Measurements from ENCODE around the gene MAP3K4. TPM values are rescaled to one million over a fixed set of nuclear protein-coding genes. Genes with fewer than 3 reads are reported as not detected.

Gene MAP3K4
- polyA plus RNA-seq, 1 donor from 2014 or later: 31.0 TPM

DNA sequence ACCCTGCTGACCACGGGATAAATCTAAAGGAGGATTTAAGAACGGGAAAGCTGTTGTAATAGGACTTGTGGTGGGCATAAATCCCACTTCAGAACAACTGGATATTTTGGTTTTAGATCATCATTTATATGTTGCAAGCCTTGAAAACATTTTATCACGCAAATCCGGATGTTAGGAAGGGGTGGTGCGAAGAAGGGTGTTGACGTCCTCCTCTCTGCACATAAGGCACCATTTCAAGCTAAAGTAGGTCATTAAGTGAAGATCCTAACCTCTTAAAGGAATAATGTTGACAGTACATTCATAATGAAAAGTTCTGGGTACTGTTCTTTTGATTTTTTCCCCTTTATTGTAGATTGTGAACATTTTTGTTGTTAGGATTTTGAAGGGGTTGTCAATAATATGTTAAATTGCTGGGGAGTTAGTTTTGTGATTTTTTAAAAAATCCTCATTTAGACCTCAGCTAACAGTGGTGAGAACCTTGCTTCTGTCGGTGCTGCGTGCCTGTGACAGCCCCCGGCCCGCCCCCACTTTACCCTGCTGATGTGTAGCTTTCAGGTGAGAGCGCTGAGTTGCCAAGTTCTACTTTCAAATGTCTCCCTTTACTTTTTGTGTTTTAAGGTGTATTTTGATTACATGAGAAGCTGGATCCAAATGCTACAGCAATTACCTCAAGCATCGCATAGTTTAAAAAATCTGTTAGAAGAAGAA lies 88.8 kb downstream of the MAP3K4 start:
- no peak overlapping the region for H3K27ac ChIP-seq (ENCODE audit: low read length)
- no peaks in the 10 kb centered on the region for H3K9me3 ChIP-seq (ENCODE audit: low read length)
- H3K4me2 ChIP-seq (ENCODE audit: low read length): no peak overlapping the region
- no peaks in the 10 kb centered on the region for H4K20me1 ChIP-seq (ENCODE audit: insufficient read depth)
- H3K4me3 ChIP-seq (ENCODE audit: low read length): no peak overlapping the region
- H3K36me3 ChIP-seq (ENCODE audit: insufficient read depth, low read length): peaks cover 10% of the 10 kb centered on the region
- no peaks in the 10 kb centered on the region for H3F3A ChIP-seq (ENCODE audit: insufficient read depth, low read length, poor library complexity, severe bottlenecking)
- no peak overlapping the region for H2AFZ ChIP-seq (ENCODE audit: low read depth, low read length)
- no peak overlapping the region for H3K9ac ChIP-seq (ENCODE audit: low read length)
- no peaks in the 10 kb centered on the region for H3K79me2 ChIP-seq (replicated peaks; ENCODE audit: insufficient read depth, low read length)
- no peaks in the 10 kb centered on the region for H3K27me3 ChIP-seq (ENCODE audit: insufficient read depth, low read depth, low read length)
- TF ChIP-seq CTCF (IDR thresholded peaks at IDR 0.05; ENCODE audit: poor library complexity, severe bottlenecking): no peak
- no peaks in the 10 kb centered on the region for H3K9me2 ChIP-seq (ENCODE audit: insufficient read depth, low read length)

DNA sequence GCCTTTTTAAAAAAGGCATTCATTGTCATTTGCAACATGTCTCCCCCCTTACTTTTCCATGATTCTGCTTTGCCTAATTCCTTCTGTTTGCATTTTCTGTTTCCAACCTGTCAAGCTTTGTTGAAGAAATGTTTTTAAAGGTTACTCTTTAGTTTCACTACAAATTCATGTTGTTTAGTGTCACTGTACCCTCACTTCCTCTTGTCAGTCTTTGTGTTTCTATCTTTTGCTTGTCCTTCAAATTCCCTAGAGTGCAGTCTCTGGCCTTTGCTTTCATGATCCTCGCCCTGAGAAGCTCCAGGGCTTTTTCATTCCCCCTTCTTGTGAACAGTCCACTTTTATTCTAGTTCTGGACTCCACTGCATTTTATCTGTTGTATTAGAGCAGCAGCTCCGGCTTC lies 90.6 kb downstream of the MAP3K4 start:
- TF ChIP-seq MXI1 (conservative IDR thresholded peaks at IDR 0.05; ENCODE audit: poor library complexity, severe bottlenecking) (no peak), POLR2AphosphoS5 (IDR thresholded peaks at IDR 0.05) (no peak), CTCF (IDR thresholded peaks at IDR 0.05; ENCODE audit: poor library complexity, severe bottlenecking) (no peak), SMC3 (conservative IDR thresholded peaks at IDR 0.05; ENCODE audit: poor library complexity) (no peak), EP300 (conservative IDR thresholded peaks at IDR 0.05; ENCODE audit: poor library complexity, severe bottlenecking) (no peak), RAD21 (conservative IDR thresholded peaks at IDR 0.05) (no peak), TAF1 (IDR thresholded peaks at IDR 0.05; ENCODE audit: low read depth) (no peak), REST (IDR thresholded peaks at IDR 0.05; ENCODE audit: borderline replicate concordance) (no peak), EZH2 (IDR thresholded peaks at IDR 0.05; ENCODE audit: borderline replicate concordance, insufficient read depth, low read length, poor library complexity, severe bottlenecking) (no peak)
- Histone ChIP-seq H3F3A (ENCODE audit: insufficient read depth, low read length, poor library complexity, severe bottlenecking) (no peaks in the 10 kb centered on the region), H4K20me1 (ENCODE audit: insufficient read depth) (no peaks in the 10 kb centered on the region), H3K27ac (ENCODE audit: low read length) (no peak overlapping the region), H3K36me3 (ENCODE audit: insufficient read depth, low read length) (peaks cover 7% of the 10 kb centered on the region), H2AFZ (ENCODE audit: low read depth, low read length) (no peak overlapping the region), H3K9me2 (ENCODE audit: insufficient read depth, low read length) (no peaks in the 10 kb centered on the region), H3K4me2 (ENCODE audit: low read length) (no peak overlapping the region), H3K4me3 (ENCODE audit: low read length) (no peak overlapping the region), H3K9me3 (ENCODE audit: low read length) (no peaks in the 10 kb centered on the region), H3K9ac (ENCODE audit: low read length) (no peak overlapping the region), H3K79me2 (replicated peaks; ENCODE audit: insufficient read depth, low read length) (no peaks in the 10 kb centered on the region), H3K27me3 (ENCODE audit: insufficient read depth, low read depth, low read length) (no peaks in the 10 kb centered on the region)
